ENCODE data around the gene TMEM37. TPM values are rescaled to one million over a fixed set of nuclear protein-coding genes. Genes with fewer than 3 reads are reported as not detected.

The TMEM37 gene
- total RNA-seq, 4 donors from 2014 or later, result 1.7 to 2.8 (median 2.2) TPM

- intact Hi-C loops (cut with DNase I), result no loop called here
- Histone ChIP-seq H3K4me1 (no peaks in the 10 kb centered on the region), H3K4me3 (no peak overlapping the region), H3K36me3 (no peaks in the 10 kb centered on the region), H3K9me3 (no peaks in the 10 kb centered on the region), H3K27me3 (no peaks in the 10 kb centered on the region), H3K27ac (replicated peaks in 1 of 4) (no peak overlapping the region)
- TF ChIP-seq POLR2A (IDR thresholded peaks at IDR 0.05; ENCODE audit: low read depth), result no peak
- TF ChIP-seq, protein P1, sequence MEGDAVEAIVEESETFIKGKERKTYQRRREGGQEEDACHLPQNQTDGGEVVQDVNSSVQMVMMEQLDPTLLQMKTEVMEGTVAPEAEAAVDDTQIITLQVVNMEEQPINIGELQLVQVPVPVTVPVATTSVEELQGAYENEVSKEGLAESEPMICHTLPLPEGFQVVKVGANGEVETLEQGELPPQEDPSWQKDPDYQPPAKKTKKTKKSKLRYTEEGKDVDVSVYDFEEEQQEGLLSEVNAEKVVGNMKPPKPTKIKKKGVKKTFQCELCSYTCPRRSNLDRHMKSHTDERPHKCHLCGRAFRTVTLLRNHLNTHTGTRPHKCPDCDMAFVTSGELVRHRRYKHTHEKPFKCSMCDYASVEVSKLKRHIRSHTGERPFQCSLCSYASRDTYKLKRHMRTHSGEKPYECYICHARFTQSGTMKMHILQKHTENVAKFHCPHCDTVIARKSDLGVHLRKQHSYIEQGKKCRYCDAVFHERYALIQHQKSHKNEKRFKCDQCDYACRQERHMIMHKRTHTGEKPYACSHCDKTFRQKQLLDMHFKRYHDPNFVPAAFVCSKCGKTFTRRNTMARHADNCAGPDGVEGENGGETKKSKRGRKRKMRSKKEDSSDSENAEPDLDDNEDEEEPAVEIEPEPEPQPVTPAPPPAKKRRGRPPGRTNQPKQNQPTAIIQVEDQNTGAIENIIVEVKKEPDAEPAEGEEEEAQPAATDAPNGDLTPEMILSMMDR (IDR thresholded peaks at IDR 0.05), result no peak
- no peak for DNase-seq (ENCODE audit: extremely low spot score)
- 56% methylated on average over 1 of the region's 1 CpG for WGBS
These were observed 8.8 kb downstream of the TMEM37 start for GRCh38 chr2:119440501-119440870.

GRCh38 chr2:119440873-119441272, 9.2 kb downstream of the TMEM37 start:
- 91% methylated on average over 4 of the region's 4 CpGs for WGBS
- H3K27me3 ChIP-seq, result no peaks in the 10 kb centered on the region
- H3K27ac ChIP-seq (replicated peaks in 1 of 4), result no peak overlapping the region
- no peak overlapping the region for H3K4me3 ChIP-seq
- H3K9me3 ChIP-seq, result no peaks in the 10 kb centered on the region
- no peaks in the 10 kb centered on the region for H3K36me3 ChIP-seq
- no peaks in the 10 kb centered on the region for H3K4me1 ChIP-seq
- DNase-seq (ENCODE audit: extremely low spot score), result no peak
- TF ChIP-seq EP300 (IDR thresholded peaks at IDR 0.05) (no peak), POLR2A (IDR thresholded peaks at IDR 0.05; ENCODE audit: low read depth) (no peak), POLR2AphosphoS5 (IDR thresholded peaks at IDR 0.05) (no peak)
- TF ChIP-seq, protein P1 (IDR thresholded peaks at IDR 0.05), result no peak
- intact Hi-C loops (cut with DNase I), result no loop called here

DNA sequence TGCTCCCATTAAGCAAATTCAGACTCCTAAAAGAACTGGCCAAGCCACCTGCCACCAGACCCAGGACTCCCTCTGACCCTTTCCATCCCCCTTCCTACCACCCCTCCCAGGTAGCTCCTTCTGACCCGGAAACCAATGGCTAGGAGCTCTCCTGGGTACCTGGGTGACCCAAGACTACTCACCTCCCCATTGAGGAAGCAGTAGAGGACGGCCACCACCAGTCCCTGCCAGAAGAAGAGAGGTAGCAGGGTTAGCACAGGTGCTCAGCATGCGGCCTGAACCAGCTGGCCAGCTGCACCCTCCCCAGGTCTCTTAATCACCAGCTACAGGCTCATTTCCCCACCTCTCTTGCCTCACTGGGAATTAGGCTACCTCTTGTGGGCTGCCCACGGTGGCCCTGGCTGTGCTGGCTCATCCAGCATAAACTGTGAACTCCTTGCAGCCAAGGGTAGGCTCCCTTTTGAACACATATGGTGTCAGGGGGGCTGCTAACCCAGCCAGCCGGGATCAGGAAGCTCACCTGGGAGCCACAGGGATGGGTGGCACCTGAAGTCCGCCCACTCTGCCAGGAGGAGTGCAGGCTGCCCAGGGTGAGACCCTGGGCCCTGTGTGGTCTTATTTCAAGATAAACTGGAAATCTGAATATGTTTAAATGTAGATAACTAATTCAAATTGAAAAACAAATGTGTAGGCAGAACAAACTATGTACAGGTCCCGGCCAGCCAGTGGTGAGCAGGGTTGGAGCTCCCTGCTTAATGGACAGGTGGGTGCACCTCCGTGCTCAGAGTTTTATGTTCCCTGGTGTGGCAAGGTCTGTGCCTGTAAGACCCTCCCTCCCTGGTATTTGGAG, 9.9 kb downstream of the TMEM37 start:
- Histone ChIP-seq H3K27ac (replicated peaks in 1 of 4) (no peak overlapping the region), H3K27me3 (peaks cover 0 to 4% (median 0%) of the 10 kb centered on the region in 4 donors), H3K9me3 (no peaks in the 10 kb centered on the region), H3K4me3 (no peak overlapping the region), H3K4me1 (no peaks in the 10 kb centered on the region), H3K36me3 (no peaks in the 10 kb centered on the region)
- intact Hi-C loops (cut with DNase I), result no loop called here
- TF ChIP-seq POLR2A (IDR thresholded peaks at IDR 0.05; ENCODE audit: low read depth) (no peak), POLR2AphosphoS5 (IDR thresholded peaks at IDR 0.05) (no peak), EP300 (IDR thresholded peaks at IDR 0.05) (no peak)
- TF ChIP-seq, protein P1 (IDR thresholded peaks at IDR 0.05), result no peak
- WGBS, result 85% methylated on average over 8 of the region's 8 CpGs
- no peak for DNase-seq (ENCODE audit: extremely low spot score)

DNA sequence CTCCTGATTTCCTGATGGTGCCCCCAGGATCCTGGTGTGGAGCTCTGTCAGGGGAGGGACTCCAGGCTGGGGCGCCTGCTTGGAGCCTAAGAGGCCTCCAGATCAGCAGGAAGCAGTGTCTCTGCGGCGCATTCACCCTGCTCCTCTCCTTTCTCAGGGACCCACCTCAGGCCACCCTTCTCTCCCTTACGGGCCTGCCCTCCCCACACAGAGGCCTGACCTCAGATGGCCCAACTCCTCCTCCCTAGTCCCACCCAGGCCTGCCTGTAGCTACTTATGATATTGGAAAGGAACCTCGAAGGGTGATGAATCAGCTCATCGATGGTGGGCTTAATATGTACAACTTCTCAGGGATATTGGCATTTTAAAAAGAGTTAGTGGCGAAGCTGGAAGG, 10.6 kb downstream of the TMEM37 start:
- no peaks in the 10 kb centered on the region for H3K4me1 ChIP-seq
- H3K36me3 ChIP-seq, result no peaks in the 10 kb centered on the region
- H3K27ac ChIP-seq (replicated peaks in 1 of 4), result no peak overlapping the region
- TF ChIP-seq, protein P1 (IDR thresholded peaks at IDR 0.05), result no peak
- TF ChIP-seq POLR2A (IDR thresholded peaks at IDR 0.05; ENCODE audit: low read depth) (no peak), POLR2AphosphoS5 (IDR thresholded peaks at IDR 0.05) (no peak), EP300 (IDR thresholded peaks at IDR 0.05) (no peak)
- H3K27me3 ChIP-seq, result peaks cover 0 to 7% (median 0%) of the 10 kb centered on the region in 4 donors
- intact Hi-C loops (cut with DNase I), result no loop called here
- H3K4me3 ChIP-seq, result no peak overlapping the region
- H3K9me3 ChIP-seq, result no peaks in the 10 kb centered on the region
- 86% methylated on average over 7 of the region's 7 CpGs for WGBS
- DNase-seq (ENCODE audit: extremely low spot score), result no peak
